ENCODE data around the gene CSNK1A1L.
A peak's percentile ranks its signal among the peaks of the same experiment; 100 is the strongest.

The CSNK1A1L gene

GRCh38 chr13:37105251-37105714 is at the start of gene CSNK1A1L:
TSS of gene CSNK1A1L (minus strand) at chr13:37105664. CDS start at chr13:37105256, 408 bp downstream.
- no peak for DNase-seq

GRCh38 chr13:37149380-37149779 is 43.9 kb upstream of the CSNK1A1L start:
- DNase-seq, result no peak

GRCh38 chr13:37148501-37148900 is 43.0 kb upstream of the CSNK1A1L start:
- DNase-seq, result no peak

GRCh38 chr13:37144661-37145060 is 39.2 kb upstream of the CSNK1A1L start:
- no peak for DNase-seq

GRCh38 chr13:37143911-37144310 is 38.4 kb upstream of the CSNK1A1L start:
- no peak for DNase-seq

GRCh38 chr13:37142877-37143276 is 37.4 kb upstream of the CSNK1A1L start:
- DNase-seq, result no peak

GRCh38 chr13:37141011-37141410 is 35.5 kb upstream of the CSNK1A1L start:
- no peak for DNase-seq

DNA sequence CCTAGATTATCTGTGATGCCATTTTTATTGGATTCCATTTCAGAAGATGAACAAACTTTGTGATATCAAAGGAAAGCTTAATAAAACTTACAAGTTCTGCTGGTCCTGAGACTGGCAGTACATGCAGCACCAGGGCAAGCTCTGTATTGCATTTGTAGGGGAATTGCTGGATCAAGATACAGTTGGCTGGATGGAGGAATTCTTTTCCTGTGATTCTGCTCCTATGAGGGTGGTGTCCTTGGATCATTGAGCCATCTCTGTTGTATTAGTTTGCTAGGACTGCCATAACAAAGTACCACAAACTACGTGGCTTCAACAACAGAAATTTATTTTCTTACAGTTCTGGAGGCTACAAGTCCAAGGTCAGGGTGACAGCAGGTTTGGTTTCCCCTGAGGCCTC is 33.9 kb upstream of the CSNK1A1L start:
- no peak for DNase-seq

DNA sequence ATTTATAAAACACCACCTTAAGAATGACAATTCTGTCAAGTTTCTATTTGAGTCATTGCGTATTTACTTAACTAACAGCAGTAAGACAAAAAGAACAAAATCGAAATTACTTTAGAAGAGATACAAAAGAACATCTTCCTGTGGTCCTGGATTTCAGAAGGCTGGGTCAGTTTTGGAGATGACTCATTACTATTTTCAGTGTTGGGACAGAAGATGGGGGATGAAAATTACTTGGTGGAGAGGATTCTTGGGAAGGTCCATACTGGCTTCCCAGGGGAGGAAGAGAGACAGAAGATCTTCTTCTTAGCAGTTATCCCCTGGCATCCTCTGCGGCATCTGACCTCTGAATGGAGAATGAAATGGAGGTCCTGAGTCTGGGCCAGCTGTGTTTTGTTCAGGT is 33.5 kb upstream of the CSNK1A1L start:
- DNase-seq, result no peak

DNA sequence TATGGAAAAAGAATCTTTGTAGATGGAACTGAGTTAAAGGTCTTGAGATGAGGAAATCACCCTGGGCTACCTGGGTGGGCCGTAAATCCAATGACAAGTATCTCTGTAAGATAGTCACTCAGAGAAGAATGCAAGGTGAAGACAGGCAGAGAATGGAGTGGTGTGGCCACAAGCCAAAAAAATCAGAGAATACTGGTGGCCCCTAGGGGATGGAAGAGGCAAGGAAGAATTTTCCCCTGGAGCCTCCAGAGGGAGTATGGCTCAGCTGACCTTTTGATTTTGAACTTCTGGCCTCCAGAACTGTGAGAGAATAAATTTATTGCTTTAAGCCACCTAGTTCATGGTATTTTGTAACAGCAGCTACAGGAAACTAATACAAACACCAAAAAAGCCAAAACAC is 32.7 kb upstream of the CSNK1A1L start:
- no peak for DNase-seq

DNA sequence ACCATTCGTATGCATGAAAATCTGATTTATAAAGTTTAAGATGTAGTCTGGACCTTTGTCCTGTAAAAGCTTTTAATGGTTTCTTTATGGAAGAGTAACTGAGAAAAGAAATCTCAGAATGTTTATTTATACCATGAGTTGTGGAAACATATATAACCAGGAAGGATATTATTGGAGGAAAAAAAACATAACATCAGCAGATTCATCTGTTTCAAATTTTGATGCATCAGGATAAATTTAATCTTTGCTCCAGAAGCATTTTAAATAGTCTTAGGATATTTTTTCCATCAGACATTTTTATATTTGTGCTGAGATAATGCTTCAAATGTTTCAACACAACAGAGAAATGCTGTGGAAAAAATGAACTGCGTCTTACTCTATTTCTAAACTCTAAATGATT is 31.2 kb upstream of the CSNK1A1L start:
- no peak for DNase-seq

DNA sequence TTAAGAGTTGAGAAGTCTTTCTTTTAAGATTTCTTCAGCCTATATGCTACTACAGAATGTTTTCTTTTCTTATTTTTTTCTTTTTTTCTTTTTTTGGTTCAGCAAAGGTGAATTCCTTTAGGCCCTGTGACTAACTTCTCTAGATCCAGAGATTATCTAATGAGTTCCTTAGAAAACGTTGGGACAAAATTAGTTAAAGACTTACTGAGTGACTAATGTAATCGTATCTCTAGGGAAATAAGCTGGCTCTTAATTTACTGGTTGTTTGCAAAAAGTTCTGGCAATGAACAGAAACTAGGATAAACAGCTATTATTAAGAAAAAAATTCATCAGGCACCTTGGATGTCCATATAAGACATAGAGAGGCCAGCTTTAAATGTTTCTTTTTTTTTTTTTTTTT is 30.7 kb upstream of the CSNK1A1L start:
- no peak for DNase-seq

DNA sequence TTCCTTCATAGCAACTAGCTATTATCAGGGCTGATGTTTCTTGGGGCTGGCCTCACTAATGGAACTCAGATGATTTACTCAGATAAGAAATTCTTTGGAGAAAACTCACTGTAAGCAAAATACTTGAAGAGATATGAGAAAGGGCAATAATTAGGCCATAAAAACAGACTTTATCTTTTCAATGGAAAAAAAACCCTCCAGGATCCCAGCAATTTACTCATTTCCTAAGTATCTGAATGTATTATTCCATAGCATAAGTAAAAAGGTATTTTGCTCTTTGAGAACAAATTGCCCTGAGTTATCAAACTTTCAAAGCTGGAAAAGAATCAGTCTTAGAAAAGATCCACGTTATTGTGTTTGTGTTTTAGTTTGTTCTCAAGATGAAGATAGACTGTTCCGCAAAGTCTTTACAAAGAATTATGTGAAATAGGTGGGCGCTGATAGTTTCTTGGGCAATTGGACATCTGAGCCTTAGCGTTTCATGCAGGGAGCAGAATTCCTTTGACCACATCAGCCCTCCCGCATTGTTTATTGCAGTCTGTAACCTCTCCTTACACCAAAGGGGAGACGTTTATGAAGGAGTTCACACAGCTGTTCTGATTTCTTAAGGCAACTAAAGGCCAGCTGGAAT is 29.1 kb upstream of the CSNK1A1L start:
- DNase-seq, result no peak

GRCh38 chr13:37132211-37132610 is 26.7 kb upstream of the CSNK1A1L start:
- no peak for DNase-seq

DNA sequence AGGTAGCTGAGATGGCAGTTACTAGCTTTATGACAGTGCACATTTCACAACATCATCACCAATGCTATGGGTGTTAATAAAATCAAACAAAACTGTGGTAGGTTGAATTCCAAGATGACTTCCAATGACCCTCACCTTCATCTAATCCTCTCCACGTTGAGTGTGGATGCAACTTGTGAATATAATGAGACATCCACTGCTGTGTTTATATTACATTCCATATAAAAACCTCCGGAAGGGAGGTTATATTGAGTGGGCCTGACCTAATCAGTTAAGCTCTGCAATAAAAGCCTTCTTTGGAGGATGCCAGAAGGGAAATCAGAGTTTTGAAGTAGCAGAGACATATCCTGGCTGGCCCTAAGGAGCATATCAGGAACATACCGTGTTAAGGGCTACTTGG is 25.6 kb upstream of the CSNK1A1L start:
- DNase-seq, result no peak

- DNase-seq, result no peak
These were observed 24.4 kb upstream of the CSNK1A1L start for GRCh38 chr13:37129866-37130265.

DNA sequence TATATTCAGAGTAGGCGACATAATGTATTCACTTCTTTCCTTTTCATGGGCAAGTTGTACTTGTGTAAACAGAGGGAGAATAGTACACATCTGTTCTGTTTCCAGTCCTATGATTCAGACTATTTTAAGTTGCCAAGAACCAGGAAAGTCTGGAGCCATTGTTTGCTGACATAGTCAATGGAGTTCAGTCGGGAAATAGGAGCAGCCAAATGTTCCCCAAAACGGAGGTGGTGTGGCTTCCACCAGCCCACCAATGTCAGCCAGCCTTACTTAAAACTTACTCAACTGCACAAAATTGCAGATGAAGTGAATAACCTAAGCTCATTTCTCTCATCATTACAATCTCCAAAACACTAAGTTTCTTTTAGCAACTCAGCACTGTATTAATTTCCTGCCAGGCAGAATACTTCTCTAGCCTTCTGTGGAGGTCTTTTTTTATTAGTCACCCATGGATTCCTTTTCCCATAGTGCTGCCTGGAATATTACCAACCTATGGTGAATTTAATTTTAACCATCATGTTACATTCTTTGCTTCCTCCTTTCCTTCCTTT is 22.3 kb upstream of the CSNK1A1L start:
- no peak for DNase-seq

- no peak for DNase-seq
These were observed 17.9 kb upstream of the CSNK1A1L start for GRCh38 chr13:37123337-37123736.

GRCh38 chr13:37118016-37118415 is 12.6 kb upstream of the CSNK1A1L start:
- no peak for DNase-seq

DNA sequence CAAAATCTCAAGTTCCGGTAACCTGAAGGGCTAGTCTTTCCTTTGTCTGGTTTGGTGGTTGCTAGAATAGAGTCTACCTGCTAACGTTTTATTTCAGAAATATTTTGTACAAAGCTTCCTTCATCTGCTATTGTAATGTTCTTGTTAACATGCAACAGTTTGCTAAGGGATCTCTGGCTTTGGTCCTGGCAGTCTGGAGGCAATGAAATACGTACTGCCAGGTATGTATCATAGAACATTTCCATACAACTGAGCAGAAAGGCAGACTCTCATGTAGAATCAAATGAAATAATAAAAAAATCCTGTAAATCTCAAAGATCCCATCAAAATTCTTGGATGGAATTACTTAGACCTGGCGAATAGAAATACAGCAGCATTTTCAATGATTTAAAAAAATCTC is 8.8 kb upstream of the CSNK1A1L start:
- no peak for DNase-seq

DNA sequence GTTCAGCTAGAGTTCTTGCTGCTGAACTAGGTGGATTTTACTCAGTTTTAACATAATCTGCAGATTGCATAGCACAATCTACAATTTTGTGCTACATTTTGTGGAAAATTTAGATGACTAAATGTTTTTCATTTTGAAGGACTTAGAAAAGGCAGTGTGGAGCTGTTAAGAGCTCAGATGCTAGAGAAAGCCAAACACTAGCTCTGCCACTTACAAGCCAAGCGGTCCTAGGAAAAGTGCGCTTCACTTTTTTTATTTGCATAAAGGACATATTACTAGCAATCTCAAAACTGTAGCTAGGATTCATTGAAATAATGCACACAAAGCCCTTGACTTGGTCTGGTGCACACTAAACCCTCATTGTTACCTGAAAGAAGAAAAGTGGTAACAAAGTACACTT is 8.1 kb upstream of the CSNK1A1L start:
- DNase-seq, result no peak

GRCh38 chr13:37109051-37109678 is 3.7 kb upstream of the CSNK1A1L start:
- DNase-seq, result peak; percentile 16

- no peak for DNase-seq
These were observed 2.4 kb upstream of the CSNK1A1L start for GRCh38 chr13:37107868-37108267.

DNA sequence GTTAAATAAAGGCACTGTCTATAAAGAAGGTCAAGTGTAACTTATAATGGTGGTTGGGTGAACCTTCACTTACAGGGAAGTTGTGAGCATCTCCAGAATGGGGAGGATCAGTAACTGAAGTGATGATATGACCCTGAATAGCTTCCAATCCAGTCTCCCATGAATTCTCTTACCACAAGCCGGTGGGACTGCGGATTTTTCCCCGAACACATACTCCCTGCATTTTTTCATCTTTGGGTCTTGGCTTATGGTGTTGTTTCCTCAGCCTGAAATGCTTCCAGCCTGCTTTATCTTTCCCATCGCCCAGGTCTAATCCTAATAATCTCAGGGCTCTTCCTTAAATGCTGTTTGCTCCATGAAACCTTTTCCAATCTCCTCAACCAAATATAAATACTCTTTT is 2.0 kb upstream of the CSNK1A1L start:
- DNase-seq, result no peak

- DNase-seq, result no peak
These were observed 1.2 kb upstream of the CSNK1A1L start for GRCh38 chr13:37106642-37107041.

All from RPMI8226 (cell line).